BLaER1 treated with 17β-estradiol and CSF1 and Interleukin-3, amounts not matched to agents 10 nM and 100 nM (cell line): Measurements from ENCODE around the gene OR2L13.
"Not testable (repeated sequence)": the region's sequence is repeated elsewhere in the genome, so short reads cannot be mapped to it uniquely, and the experiment has no call there.

Experiments used
- H3K27ac ChIP-seq, 11 experiments: shearing (Covaris generic); formaldehyde crosslinking; 2 replicates each; pipeline ENCODE4 v1.8.1; 2022
- H3K27me3 ChIP-seq, 11 experiments: shearing (Covaris generic); formaldehyde crosslinking; 2 replicates each; pipeline ENCODE4 v1.8.1; 2022
- H3K36me3 ChIP-seq, 11 experiments: shearing (Covaris generic); formaldehyde crosslinking; 2 replicates each; pipeline ENCODE4 v1.8.1; 2022
- H3K4me1 ChIP-seq, 10 experiments: shearing (Covaris generic); formaldehyde crosslinking; 2 replicates each; pipeline ENCODE4 v1.8.1; 2022
- H3K4me2 ChIP-seq, 11 experiments: shearing (Covaris generic); formaldehyde crosslinking; 2 replicates each; pipeline ENCODE4 v1.8.1; 2022
- H3K4me3 ChIP-seq, 10 experiments: shearing (Covaris generic); formaldehyde crosslinking; 2 replicates each; pipeline ENCODE4 v1.8.1; 2022
- H3K9ac ChIP-seq, 11 experiments: shearing (Covaris generic); formaldehyde crosslinking; 2 replicates each; pipeline ENCODE4 v1.8.1; 2022
- H3K9me3 ChIP-seq, 11 experiments: shearing (Covaris generic); formaldehyde crosslinking; replicated peaks in 1 of 11; 2 replicates each; pipeline ENCODE4 v1.8.1; 2022
- H4K20me1 ChIP-seq, 11 experiments: shearing (Covaris generic); formaldehyde crosslinking; 2 replicates each; pipeline ENCODE4 v1.8.1; 2022
- Cebpa-rat ChIP-seq, 11 experiments: shearing (Covaris generic); IDR thresholded peaks; 2 replicates each; pipeline ENCODE4 v1.8.1; 2022

OR2L13 gene, protein sequence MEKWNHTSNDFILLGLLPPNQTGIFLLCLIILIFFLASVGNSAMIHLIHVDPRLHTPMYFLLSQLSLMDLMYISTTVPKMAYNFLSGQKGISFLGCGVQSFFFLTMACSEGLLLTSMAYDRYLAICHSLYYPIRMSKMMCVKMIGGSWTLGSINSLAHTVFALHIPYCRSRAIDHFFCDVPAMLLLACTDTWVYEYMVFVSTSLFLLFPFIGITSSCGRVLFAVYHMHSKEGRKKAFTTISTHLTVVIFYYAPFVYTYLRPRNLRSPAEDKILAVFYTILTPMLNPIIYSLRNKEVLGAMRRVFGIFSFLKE

DNA sequence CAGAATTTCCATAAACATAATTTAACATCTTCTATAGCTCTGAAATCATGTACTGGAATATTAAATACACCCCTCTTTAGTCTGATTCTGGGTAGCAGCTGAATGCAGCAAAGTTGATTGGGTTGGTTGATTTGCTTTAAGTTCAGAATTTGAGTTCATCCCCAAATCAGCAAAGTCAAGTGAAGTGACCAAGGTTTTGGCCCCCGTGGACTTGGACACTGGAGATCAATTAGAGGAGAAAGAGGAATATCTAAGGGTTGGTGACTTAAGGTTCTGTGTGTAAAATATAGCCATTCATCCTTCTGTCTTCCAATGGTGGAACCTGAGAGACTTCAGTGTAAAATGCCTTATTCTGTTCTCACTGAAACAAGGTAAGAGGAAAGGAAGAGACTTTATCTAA, at the start of gene OR2L13:
OR2L13 (plus strand) TSS at position 301 of the 400 bp plus-strand sequence. CDS start 4,192 bp downstream, outside the sequence.
- H3K4me2 ChIP-seq: no peak within 1 kb of the TSS
- no peaks in the 10 kb centered on the region for H4K20me1 ChIP-seq
- H3K4me1 ChIP-seq: peaks cover 0 to 7% (median 0%) of the 10 kb centered on the region in 10 experiments; a peak in 4 of 20 replicates
- H3K36me3 ChIP-seq: no peaks in the 10 kb centered on the region
- H3K9ac ChIP-seq: no peak within 1 kb of the TSS
- peaks cover 0 to 6% (median 4%) of the 10 kb centered on the region in 11 experiments; a peak in 5 of 22 replicates for H3K9me3 ChIP-seq
- H3K4me3 ChIP-seq: no peak within 1 kb of the TSS
- H3K27ac ChIP-seq: no peak within 1 kb of the TSS
- H3K27me3 ChIP-seq: no peaks in the 10 kb centered on the region
- no peak for TF ChIP-seq Cebpa-rat (IDR thresholded peaks at IDR 0.05)

DNA sequence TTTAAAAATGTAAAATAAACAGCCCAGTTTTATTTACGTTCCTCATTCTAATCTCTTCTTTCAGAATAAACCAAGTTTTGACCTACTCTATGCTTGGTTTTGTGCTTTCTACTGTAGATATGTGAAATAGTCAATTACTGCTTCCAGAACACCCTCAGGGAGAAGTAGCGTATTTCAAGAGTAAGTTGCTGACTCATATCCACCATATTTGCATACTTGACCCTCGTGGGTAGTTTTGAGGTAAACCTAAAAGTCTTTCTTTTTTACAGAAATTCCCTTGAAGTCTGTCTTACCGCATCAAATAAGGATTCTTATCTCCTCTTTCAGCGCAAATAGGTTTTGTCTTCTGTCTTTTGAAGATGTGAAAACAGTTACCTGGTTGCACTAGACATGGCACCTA, 49.8 kb upstream of the OR2L13 start:
- H3K27me3 ChIP-seq: no peaks in the 10 kb centered on the region
- TF ChIP-seq Cebpa-rat (IDR thresholded peaks at IDR 0.05): no peak
- no peaks in the 10 kb centered on the region for H3K36me3 ChIP-seq
- no peaks in the 10 kb centered on the region for H4K20me1 ChIP-seq
- H3K4me1 ChIP-seq: peaks cover 0 to 10% (median 0%) of the 10 kb centered on the region in 10 experiments; a peak in 2 of 20 replicates
- H3K9me3 ChIP-seq: no peaks in the 10 kb centered on the region
- no peak overlapping the region for H3K9ac ChIP-seq
- H3K4me3 ChIP-seq: no peak overlapping the region
- no peak overlapping the region for H3K27ac ChIP-seq
- peak overlapping the region in 1 of 11 experiments; percentile 28; a peak in 2 of 22 replicates for H3K4me2 ChIP-seq

DNA sequence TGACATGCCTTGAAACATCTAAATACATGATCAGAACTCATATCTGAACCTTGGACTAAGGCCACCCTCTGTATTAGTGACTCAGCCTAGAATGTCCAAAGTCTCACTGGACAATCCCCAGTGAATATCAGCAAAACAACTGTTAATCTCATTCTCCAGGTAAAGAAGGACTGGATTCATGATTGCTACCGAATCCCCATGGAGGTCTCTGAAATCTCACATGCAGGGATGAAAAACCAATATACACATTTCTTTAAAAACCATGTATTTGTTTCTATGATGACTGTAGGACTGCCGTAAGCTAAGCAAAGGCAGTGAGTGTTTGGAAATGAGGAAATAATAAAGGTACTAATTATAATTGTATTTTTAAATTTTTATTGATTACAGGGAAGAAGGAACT, 48.4 kb upstream of the OR2L13 start, which contains the start of gene OR2L3:
OR2L3 (plus strand) TSS at position 301 of the 400 bp plus-strand sequence. CDS start 13,846 bp downstream, outside the sequence.
- H3K36me3 ChIP-seq: no peaks in the 10 kb centered on the region
- TF ChIP-seq Cebpa-rat (IDR thresholded peaks at IDR 0.05): no peak
- no peaks in the 10 kb centered on the region for H3K27me3 ChIP-seq
- no peaks in the 10 kb centered on the region for H3K9me3 ChIP-seq
- H3K9ac ChIP-seq: no peak within 1 kb of the TSS
- H3K4me3 ChIP-seq: no peak within 1 kb of the TSS
- no peak within 1 kb of the TSS for H3K4me2 ChIP-seq
- H3K27ac ChIP-seq: no peak within 1 kb of the TSS
- H4K20me1 ChIP-seq: no peaks in the 10 kb centered on the region
- peaks cover 0 to 10% (median 0%) of the 10 kb centered on the region in 10 experiments; a peak in 2 of 20 replicates for H3K4me1 ChIP-seq

DNA sequence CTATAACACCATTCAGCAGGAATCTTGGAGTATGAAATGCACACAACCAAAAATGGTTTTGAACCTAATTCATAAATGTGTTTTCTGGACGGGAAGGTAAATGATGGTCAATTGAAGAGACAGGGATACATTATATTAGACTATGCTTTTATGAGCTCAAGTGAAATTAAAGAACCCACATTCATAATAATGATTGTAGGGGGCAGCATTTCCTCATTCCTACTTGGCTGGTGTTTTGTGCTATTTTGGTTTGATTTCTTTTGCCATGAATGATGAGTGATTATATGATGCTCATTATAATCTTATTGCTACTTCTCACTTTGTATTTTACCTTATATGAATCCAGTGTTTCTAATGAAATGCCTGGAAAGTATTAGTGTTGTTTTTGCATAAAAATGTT, 48.0 kb upstream of the OR2L13 start:
- H3K27ac ChIP-seq: no peak overlapping the region
- H3K9me3 ChIP-seq: no peaks in the 10 kb centered on the region
- no peak for TF ChIP-seq Cebpa-rat (IDR thresholded peaks at IDR 0.05)

DNA sequence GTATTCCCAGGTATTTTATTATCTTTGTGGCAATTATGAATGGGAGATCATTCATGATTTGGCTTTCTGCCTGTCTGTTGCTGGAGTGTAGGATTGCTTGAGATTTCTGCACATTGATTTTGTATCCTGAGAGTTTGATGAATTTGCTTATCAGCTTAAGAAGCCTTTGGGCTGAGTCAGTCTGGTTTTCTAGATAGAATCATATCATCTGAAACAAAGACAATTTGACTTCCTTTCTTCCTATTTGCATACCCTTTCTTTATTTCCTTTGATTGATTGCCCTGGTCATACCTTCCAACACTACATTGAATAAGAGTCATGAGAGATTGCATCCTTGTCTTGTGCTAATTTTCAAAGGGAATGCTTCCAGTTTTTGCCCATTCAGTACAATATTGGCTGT, 40.3 kb upstream of the OR2L13 start:
- Histone ChIP-seq H3K9ac (no peak overlapping the region), H4K20me1 (no peaks in the 10 kb centered on the region), H3K27me3 (no peaks in the 10 kb centered on the region), H3K36me3 (no peaks in the 10 kb centered on the region), H3K4me2 (no peak overlapping the region), H3K9me3 (peaks cover 0 to 8% (median 0%) of the 10 kb centered on the region in 11 experiments; a peak in 2 of 22 replicates), H3K4me1 (no peaks in the 10 kb centered on the region), H3K27ac (no peak overlapping the region), H3K4me3 (no peak overlapping the region)
- TF ChIP-seq Cebpa-rat (IDR thresholded peaks at IDR 0.05): no peak

More for the DNA sequence above, 48.0 kb upstream of the OR2L13 start:
- H3K36me3 ChIP-seq: no peaks in the 10 kb centered on the region
- H3K27me3 ChIP-seq: no peaks in the 10 kb centered on the region
- H3K4me1 ChIP-seq: peaks cover 0 to 10% (median 0%) of the 10 kb centered on the region in 10 experiments; a peak in 2 of 20 replicates
- H4K20me1 ChIP-seq: no peaks in the 10 kb centered on the region
- no peak overlapping the region for H3K4me3 ChIP-seq
- no peak overlapping the region for H3K4me2 ChIP-seq
- H3K9ac ChIP-seq: no peak overlapping the region

DNA sequence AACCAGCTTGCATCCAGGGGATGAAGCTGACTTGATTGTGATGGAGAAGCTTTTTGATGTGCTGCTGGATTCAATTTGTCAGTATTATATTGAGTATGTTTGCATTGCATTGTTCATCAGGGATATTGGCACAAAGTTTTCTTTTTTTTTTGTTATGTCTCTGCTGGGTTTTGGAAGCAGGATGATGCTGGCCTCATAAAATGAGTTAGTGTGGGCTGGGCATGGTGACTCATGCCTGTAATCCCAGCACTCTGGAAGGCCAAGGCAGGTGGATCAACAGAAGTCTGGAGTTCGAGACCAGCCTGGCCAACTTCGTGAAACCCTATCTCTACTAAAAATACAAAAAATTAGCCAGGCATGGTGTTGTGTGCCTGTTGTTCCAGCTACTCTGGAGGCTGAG, 39.7 kb upstream of the OR2L13 start:
- no peaks in the 10 kb centered on the region for H4K20me1 ChIP-seq
- H3K4me2 ChIP-seq: no peak overlapping the region
- H3K27me3 ChIP-seq: no peaks in the 10 kb centered on the region
- no peak overlapping the region for H3K4me3 ChIP-seq
- no peak overlapping the region for H3K9ac ChIP-seq
- TF ChIP-seq Cebpa-rat (IDR thresholded peaks at IDR 0.05): no peak
- no peaks in the 10 kb centered on the region for H3K36me3 ChIP-seq
- peaks cover 0 to 8% (median 0%) of the 10 kb centered on the region in 11 experiments; a peak in 2 of 22 replicates for H3K9me3 ChIP-seq
- H3K27ac ChIP-seq: no peak overlapping the region
- no peaks in the 10 kb centered on the region for H3K4me1 ChIP-seq

DNA sequence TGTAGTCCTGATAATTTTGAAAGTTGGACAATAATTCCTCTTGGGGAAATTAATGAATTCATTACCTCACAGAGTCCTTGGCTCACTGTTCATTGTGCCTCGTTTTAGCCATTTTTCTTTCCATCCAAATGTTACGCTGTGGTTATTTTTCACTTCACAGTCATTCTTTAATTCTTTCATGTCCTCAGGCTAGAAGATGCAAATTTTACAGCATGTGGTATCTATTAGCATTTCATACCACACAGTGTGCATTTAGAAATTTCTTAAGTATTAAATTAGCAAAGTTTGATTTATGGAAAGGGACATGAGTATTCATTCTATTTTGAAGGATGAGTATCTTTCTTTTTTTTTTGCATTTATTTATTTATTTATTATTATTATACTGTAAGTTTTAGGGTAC, 29.9 kb upstream of the OR2L13 start:
- no peak overlapping the region for H3K4me3 ChIP-seq
- H4K20me1 ChIP-seq: no peaks in the 10 kb centered on the region
- no peak overlapping the region for H3K4me2 ChIP-seq
- H3K9ac ChIP-seq: no peak overlapping the region
- no peaks in the 10 kb centered on the region for H3K9me3 ChIP-seq
- H3K4me1 ChIP-seq: no peaks in the 10 kb centered on the region
- no peak for TF ChIP-seq Cebpa-rat (IDR thresholded peaks at IDR 0.05)
- no peak overlapping the region for H3K27ac ChIP-seq
- no peaks in the 10 kb centered on the region for H3K36me3 ChIP-seq
- no peaks in the 10 kb centered on the region for H3K27me3 ChIP-seq

DNA sequence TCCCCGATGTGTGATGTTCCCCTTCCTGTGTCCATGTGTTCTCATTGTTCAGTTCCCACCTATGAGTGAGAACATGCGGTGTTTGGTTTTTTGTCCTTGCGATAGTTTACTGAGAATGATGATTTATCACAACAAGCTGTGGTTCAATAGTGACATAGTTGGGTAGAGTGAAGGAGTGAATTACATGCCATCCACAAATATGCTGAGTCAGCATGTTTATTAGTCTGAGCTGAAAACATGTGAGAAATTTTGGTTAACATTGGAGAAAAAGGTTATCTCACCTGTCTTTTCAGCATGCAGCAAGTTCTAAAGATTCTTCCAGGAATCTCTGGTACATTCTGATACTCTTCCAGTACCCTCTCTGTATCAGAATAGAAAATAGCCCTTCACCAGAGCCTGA, 29.4 kb upstream of the OR2L13 start:
- Histone ChIP-seq H3K4me3 (no peak overlapping the region), H4K20me1 (no peaks in the 10 kb centered on the region), H3K4me2 (no peak overlapping the region), H3K4me1 (no peaks in the 10 kb centered on the region), H3K9ac (no peak overlapping the region), H3K27ac (no peak overlapping the region), H3K27me3 (no peaks in the 10 kb centered on the region), H3K9me3 (no peaks in the 10 kb centered on the region), H3K36me3 (no peaks in the 10 kb centered on the region)
- no peak for TF ChIP-seq Cebpa-rat (IDR thresholded peaks at IDR 0.05)

DNA sequence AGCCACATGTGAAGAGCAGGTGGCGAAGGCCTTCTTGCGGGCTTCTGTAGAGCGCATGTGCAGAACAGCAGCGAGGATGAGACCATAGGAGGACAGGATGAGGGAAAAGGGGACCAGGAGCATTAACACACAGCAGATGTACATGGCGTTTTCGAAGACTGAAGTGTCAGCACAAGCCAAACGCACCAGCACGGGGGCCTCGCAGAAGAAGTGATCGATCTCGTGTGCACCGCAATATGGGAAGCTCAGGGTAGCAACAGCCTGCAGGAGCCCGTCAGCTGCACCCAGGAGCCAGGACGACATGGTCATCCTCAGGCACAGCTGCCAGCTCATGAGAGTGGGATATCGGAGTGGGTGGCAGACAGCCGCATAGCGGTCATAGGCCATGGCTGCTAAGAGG, 11.1 kb upstream of the OR2L13 start:
- peaks cover 0 to 11% (median 3%) of the 10 kb centered on the region in 10 experiments; a peak in 11 of 20 replicates for H3K4me1 ChIP-seq
- H4K20me1 ChIP-seq, H3K27ac ChIP-seq, H3K27me3 ChIP-seq, H3K4me2 ChIP-seq, H3K4me3 ChIP-seq, H3K9ac ChIP-seq, H3K9me3 ChIP-seq, H3K36me3 ChIP-seq: not testable (repeated sequence)

DNA sequence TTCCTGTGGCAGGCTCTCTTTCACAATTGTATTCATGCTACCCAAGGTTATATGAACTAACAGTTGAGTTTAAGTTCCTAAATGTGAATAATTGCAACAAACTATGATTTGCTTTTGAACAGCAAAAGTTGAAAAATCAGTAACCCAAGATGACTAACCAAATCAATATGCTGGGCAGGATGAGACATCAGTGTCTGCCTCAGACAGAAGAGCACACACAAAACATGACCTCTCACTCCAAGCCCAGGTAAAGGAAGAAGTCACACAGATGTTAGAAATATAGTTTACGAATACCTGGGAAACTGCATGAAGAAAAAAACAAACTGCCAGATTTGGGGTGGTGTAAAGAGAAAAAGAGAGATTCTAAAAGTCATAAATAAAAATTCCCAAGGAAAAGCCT, 3.5 kb downstream of the OR2L13 start:
- no peaks in the 10 kb centered on the region for H3K4me1 ChIP-seq
- no peaks in the 10 kb centered on the region for H3K27me3 ChIP-seq
- H3K9me3 ChIP-seq: no peaks in the 10 kb centered on the region
- H3K4me2 ChIP-seq: no peak overlapping the region
- H3K4me3 ChIP-seq: no peak overlapping the region
- no peak overlapping the region for H3K9ac ChIP-seq
- TF ChIP-seq Cebpa-rat (IDR thresholded peaks at IDR 0.05): no peak
- H4K20me1 ChIP-seq: no peaks in the 10 kb centered on the region
- no peak overlapping the region for H3K27ac ChIP-seq
- no peaks in the 10 kb centered on the region for H3K36me3 ChIP-seq
